ENCODE data around the gene CLEC16A.

The CLEC16A gene

GRCh38 chr16:11084876-11085485 lies 140.6 kb downstream of the CLEC16A start:
- no peak for TF ChIP-seq TAF1 (IDR thresholded peaks at IDR 0.05; ENCODE audit: low read depth)
- no peak for TF ChIP-seq NFIC (IDR thresholded peaks at IDR 0.05)
- TF ChIP-seq CREB1 (IDR thresholded peaks at IDR 0.05; ENCODE audit: low read depth): no peak
- no peak for TF ChIP-seq ZBTB7A (IDR thresholded peaks at IDR 0.05; ENCODE audit: low read depth)
- no peak for TF ChIP-seq EP300 (IDR thresholded peaks at IDR 0.05; ENCODE audit: borderline replicate concordance)
- no peak for TF ChIP-seq TEAD4 (IDR thresholded peaks at IDR 0.05)
- no peak for TF ChIP-seq USF1 (IDR thresholded peaks at IDR 0.05)
- TF ChIP-seq MAX (IDR thresholded peaks at IDR 0.05): no peak
- TF ChIP-seq FOXM1 (IDR thresholded peaks at IDR 0.05; ENCODE audit: borderline replicate concordance, low read depth): no peak

GRCh38 chr16:11085916-11086315 lies 141.6 kb downstream of the CLEC16A start:
- TF ChIP-seq MAX (IDR thresholded peaks at IDR 0.05) (no peak), CREB1 (IDR thresholded peaks at IDR 0.05; ENCODE audit: low read depth) (no peak), TEAD4 (IDR thresholded peaks at IDR 0.05) (no peak), NFIC (IDR thresholded peaks at IDR 0.05) (no peak), REST (IDR thresholded peaks at IDR 0.05; ENCODE audit: low read depth) (no peak), EP300 (IDR thresholded peaks at IDR 0.05; ENCODE audit: borderline replicate concordance) (no peak), TCF12 (IDR thresholded peaks at IDR 0.05; ENCODE audit: low read depth) (no peak), ZBTB7A (IDR thresholded peaks at IDR 0.05; ENCODE audit: low read depth) (no peak), YY1 (IDR thresholded peaks at IDR 0.05; ENCODE audit: low read depth) (no peak), USF1 (IDR thresholded peaks at IDR 0.05) (no peak), EGR1 (IDR thresholded peaks at IDR 0.05) (no peak), FOXM1 (IDR thresholded peaks at IDR 0.05; ENCODE audit: borderline replicate concordance, low read depth) (no peak), TAF1 (IDR thresholded peaks at IDR 0.05; ENCODE audit: low read depth) (no peak), CEBPB (IDR thresholded peaks at IDR 0.05) (no peak), RAD21 (IDR thresholded peaks at IDR 0.05; ENCODE audit: low read depth) (no peak)

- no peak for TF ChIP-seq CREB1 (IDR thresholded peaks at IDR 0.05; ENCODE audit: low read depth)
- TF ChIP-seq MAX (IDR thresholded peaks at IDR 0.05): no peak
- TF ChIP-seq NFIC (IDR thresholded peaks at IDR 0.05): no peak
- TF ChIP-seq FOXM1 (IDR thresholded peaks at IDR 0.05; ENCODE audit: borderline replicate concordance, low read depth): no peak
- no peak for TF ChIP-seq TAF1 (IDR thresholded peaks at IDR 0.05; ENCODE audit: low read depth)
- no peak for TF ChIP-seq YY1 (IDR thresholded peaks at IDR 0.05; ENCODE audit: low read depth)
- no peak for TF ChIP-seq TCF12 (IDR thresholded peaks at IDR 0.05; ENCODE audit: low read depth)
- TF ChIP-seq TEAD4 (IDR thresholded peaks at IDR 0.05): no peak
- no peak for TF ChIP-seq EP300 (IDR thresholded peaks at IDR 0.05; ENCODE audit: borderline replicate concordance)
- no peak for TF ChIP-seq USF1 (IDR thresholded peaks at IDR 0.05)
- TF ChIP-seq ZBTB7A (IDR thresholded peaks at IDR 0.05; ENCODE audit: low read depth): no peak
- TF ChIP-seq CEBPB (IDR thresholded peaks at IDR 0.05): no peak
- no peak for TF ChIP-seq REST (IDR thresholded peaks at IDR 0.05; ENCODE audit: low read depth)
- TF ChIP-seq EGR1 (IDR thresholded peaks at IDR 0.05): no peak
- no peak for TF ChIP-seq RAD21 (IDR thresholded peaks at IDR 0.05; ENCODE audit: low read depth)
These were observed 143.3 kb downstream of the CLEC16A start for GRCh38 chr16:11087691-11088073.

- TF ChIP-seq EGR1 (IDR thresholded peaks at IDR 0.05): no peak
- TF ChIP-seq TEAD4 (IDR thresholded peaks at IDR 0.05): no peak
- TF ChIP-seq USF1 (IDR thresholded peaks at IDR 0.05): peak; percentile 69
These were observed 143.8 kb downstream of the CLEC16A start for GRCh38 chr16:11088074-11088730.
